Adrenal gland (tissue), 5 donors: ENCODE measurements around the gene CPNE9.

Experiments used
- CTCF ChIP-seq, 6 experiments: fragments of 450-650 bp in 4 of 6; fragments of 200-600 bp in 2 of 6; sonication (generic) in 1 of 6; IDR thresholded peaks; 1 replicate in 5 of 6; 2 replicates in 1 of 6; pipeline versions ENCODE4 v1.5.1 to v1.8.0; 2016 to 2021; ENCODE audit warnings: antibody characterized with exemption in 6 of 6, mild to moderate bottlenecking in 2 of 6, moderate library complexity in 1 of 6
- POLR2A ChIP-seq, 2 donors: fragments of 450-650 bp; IDR thresholded peaks; one replicate each; pipeline ENCODE4 v1.6.1; 2017; ENCODE audit warnings: antibody characterized with exemption in 2 of 2, mild to moderate bottlenecking in 2 of 2, moderate library complexity in 1 of 2
- donor health status: DM: no; HTN: no; CAD: no.

- peak in 1 of 6 experiments; percentile 7 for TF ChIP-seq CTCF (IDR thresholded peaks at IDR 0.05)
- TF ChIP-seq POLR2A (IDR thresholded peaks at IDR 0.05): peak in 1 of 2 donors; percentile 79
These were observed 46.3 kb downstream of the CPNE9 start, which contains the start of gene OGG1 for GRCh38 chr3:9749645-9750555.
